ENCODE results near the gene SFI1.
"Not testable (repeated sequence)": the region's sequence is repeated elsewhere in the genome, so short reads cannot be mapped to it uniquely, and the experiment has no call there.

GRCh38 chr22:31558546-31558945, 62.2 kb downstream of the SFI1 start:
- TF ChIP-seq POLR2A, CTCF (IDR thresholded peaks at IDR 0.05): not testable (repeated sequence)
